Glutamatergic neuron (in vitro differentiated cells): ENCODE results near the gene ARMS2. TPM values are rescaled to one million over a fixed set of nuclear protein-coding genes. Genes with fewer than 3 reads are reported as not detected.

Source experiments
- DNase-seq: peaks from one replicate; pipeline ENCODE4 v3.0.0; 2022
- H3K27ac Mint-ChIP-seq: one replicate; pipeline ENCODE4 v1.8.0; 2020; ENCODE audit warnings: mild to moderate bottlenecking, mixed read lengths, inconsistent platforms; ENCODE audit not compliant: unreplicated experiment
- H3K27me3 Mint-ChIP-seq: one replicate; pipeline ENCODE4 v1.8.0; 2020; ENCODE audit warnings: mild to moderate bottlenecking, moderate library complexity, mixed read lengths, inconsistent platforms; ENCODE audit not compliant: unreplicated experiment
- H3K36me3 Mint-ChIP-seq: one replicate; pipeline ENCODE4 v1.8.0; 2020; ENCODE audit warnings: mild to moderate bottlenecking, mixed read lengths, inconsistent platforms; ENCODE audit not compliant: unreplicated experiment
- H3K4me1 Mint-ChIP-seq: one replicate; pipeline ENCODE4 v1.8.0; 2020; ENCODE audit warnings: mild to moderate bottlenecking, low read depth, mixed read lengths, inconsistent platforms; ENCODE audit not compliant: unreplicated experiment
- H3K4me3 Mint-ChIP-seq: one replicate; pipeline ENCODE4 v1.8.0; 2020; ENCODE audit warnings: mild to moderate bottlenecking, mixed read lengths, inconsistent platforms; ENCODE audit not compliant: unreplicated experiment
- H3K9me3 Mint-ChIP-seq: one replicate; pipeline ENCODE4 v1.8.0; 2020; ENCODE audit warnings: mild to moderate bottlenecking, moderate library complexity, mixed read lengths, inconsistent platforms; ENCODE audit not compliant: unreplicated experiment
- long read RNA-seq: library from polyadenylated mRNA; unstranded; transcript quantifications from one replicate; pipeline ENCODE4 v2.0.0, GENCODE V29; 2020; ENCODE audit not compliant: unreplicated experiment
- total RNA-seq: library from RNA; stranded (reverse); fragmentation: NEBNext Ultra II Directional; extraction: Animal tissue kit (Norgen Biotek cat#: 25700); gene quantifications from one replicate; pipeline ENCODE4 v1.2.1, GENCODE V29; 2021; ENCODE audit not compliant: unreplicated experiment
- TF ChIP-seq, protein P1 (sequence below): fragments of 200-600 bp; sonication (generic); IDR thresholded peaks from one replicate; pipeline ENCODE4 v1.5.0; 2021; ENCODE audit not compliant: partially characterized antibody, unreplicated experiment

ARMS2 gene
- not detected for total RNA-seq
- long read RNA-seq = 0 reads

GRCh38 chr10:122454603-122455080, at the start of gene ARMS2:
Gene ARMS2 (plus strand): TSS chr10:122454653. CDS start chr10:122454728, 75 bp downstream.
- Mint-ChIP-seq H3K4me3 (no peak within 1 kb of the TSS), H3K4me1 (peaks cover 8% of the 10 kb centered on the region), H3K27ac (no peak within 1 kb of the TSS), H3K9me3 (peaks cover 3% of the 10 kb centered on the region), H3K36me3 (no peaks in the 10 kb centered on the region), H3K27me3 (peaks cover 4% of the 10 kb centered on the region)
- TF ChIP-seq, protein P1, sequence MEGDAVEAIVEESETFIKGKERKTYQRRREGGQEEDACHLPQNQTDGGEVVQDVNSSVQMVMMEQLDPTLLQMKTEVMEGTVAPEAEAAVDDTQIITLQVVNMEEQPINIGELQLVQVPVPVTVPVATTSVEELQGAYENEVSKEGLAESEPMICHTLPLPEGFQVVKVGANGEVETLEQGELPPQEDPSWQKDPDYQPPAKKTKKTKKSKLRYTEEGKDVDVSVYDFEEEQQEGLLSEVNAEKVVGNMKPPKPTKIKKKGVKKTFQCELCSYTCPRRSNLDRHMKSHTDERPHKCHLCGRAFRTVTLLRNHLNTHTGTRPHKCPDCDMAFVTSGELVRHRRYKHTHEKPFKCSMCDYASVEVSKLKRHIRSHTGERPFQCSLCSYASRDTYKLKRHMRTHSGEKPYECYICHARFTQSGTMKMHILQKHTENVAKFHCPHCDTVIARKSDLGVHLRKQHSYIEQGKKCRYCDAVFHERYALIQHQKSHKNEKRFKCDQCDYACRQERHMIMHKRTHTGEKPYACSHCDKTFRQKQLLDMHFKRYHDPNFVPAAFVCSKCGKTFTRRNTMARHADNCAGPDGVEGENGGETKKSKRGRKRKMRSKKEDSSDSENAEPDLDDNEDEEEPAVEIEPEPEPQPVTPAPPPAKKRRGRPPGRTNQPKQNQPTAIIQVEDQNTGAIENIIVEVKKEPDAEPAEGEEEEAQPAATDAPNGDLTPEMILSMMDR = no peak
- DNase-seq = no peak

DNA sequence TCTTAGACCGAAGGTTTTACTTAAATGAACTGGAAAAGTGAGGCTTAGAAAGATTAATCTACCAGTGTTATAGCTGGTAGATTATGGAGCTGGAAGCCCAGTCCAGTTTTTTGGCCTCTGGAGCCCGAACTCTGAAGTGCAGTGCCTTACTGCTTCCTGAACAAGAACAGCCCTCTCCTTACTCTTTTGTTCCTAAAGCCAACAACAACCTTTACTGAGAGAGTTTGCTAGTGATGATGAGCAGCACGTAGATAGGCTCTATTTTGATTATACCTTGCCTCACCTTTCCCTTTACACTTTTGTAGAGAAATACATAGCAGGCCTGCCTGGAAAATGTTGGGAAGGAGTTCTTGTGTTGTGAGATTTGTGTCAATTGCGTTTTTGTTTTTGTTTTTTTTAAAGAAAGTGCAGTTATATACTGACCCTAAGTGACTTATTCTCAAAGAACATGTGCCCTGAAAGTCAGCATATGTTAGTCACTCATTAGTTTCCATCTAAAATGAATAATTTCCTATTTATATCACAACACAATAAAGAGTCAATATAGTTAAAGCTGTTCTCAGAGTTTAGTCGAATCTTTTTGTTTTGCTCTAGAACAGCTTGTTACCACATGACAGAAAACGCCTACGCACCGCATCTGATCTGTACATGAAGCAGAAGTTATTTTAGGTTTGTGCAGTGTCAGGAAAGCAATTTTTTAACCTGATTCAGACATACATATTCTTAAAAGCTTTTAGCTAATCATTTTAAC, 46.9 kb upstream of the ARMS2 start:
- Mint-ChIP-seq H3K4me3 (no peak overlapping the region), H3K27ac (no peak overlapping the region)
- no peak for DNase-seq

DNA sequence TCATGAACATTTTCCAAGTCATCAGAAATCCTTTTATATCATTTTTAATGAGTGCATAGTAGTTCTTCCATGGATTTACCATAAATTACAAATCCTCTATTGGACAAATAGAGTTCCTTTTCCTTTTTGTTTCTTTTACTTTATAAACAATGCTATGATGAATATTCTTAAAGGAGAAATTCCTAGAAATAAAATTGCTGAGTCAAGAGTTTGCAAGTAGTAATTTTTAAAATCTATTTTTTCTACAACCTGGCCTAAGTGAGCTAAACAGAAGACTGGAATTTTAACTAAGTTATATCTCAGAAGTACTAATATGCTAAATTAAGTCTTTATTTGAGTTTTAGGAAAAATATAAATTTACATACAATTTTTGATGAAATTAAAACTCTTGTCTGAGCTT, 41.1 kb upstream of the ARMS2 start:
- H3K9me3 Mint-ChIP-seq = no peaks in the 10 kb centered on the region
- H3K4me1 Mint-ChIP-seq = no peaks in the 10 kb centered on the region
- TF ChIP-seq, protein P1 = no peak
- no peak for DNase-seq
- no peaks in the 10 kb centered on the region for H3K27me3 Mint-ChIP-seq
- no peak overlapping the region for H3K27ac Mint-ChIP-seq
- H3K36me3 Mint-ChIP-seq = no peaks in the 10 kb centered on the region
- H3K4me3 Mint-ChIP-seq = no peak overlapping the region

More for the DNA sequence above, 46.9 kb upstream of the ARMS2 start:
- H3K27me3 Mint-ChIP-seq = no peaks in the 10 kb centered on the region
- TF ChIP-seq, protein P1 = no peak
- H3K4me1 Mint-ChIP-seq = no peaks in the 10 kb centered on the region
- H3K9me3 Mint-ChIP-seq = no peaks in the 10 kb centered on the region
- H3K36me3 Mint-ChIP-seq = no peaks in the 10 kb centered on the region

GRCh38 chr10:122417667-122418066, 36.8 kb upstream of the ARMS2 start:
- Mint-ChIP-seq H3K9me3 (no peaks in the 10 kb centered on the region), H3K36me3 (no peaks in the 10 kb centered on the region), H3K27ac (no peak overlapping the region), H3K4me3 (no peak overlapping the region), H3K27me3 (peaks cover 2% of the 10 kb centered on the region), H3K4me1 (peaks cover 10% of the 10 kb centered on the region)
- DNase-seq = no peak
- TF ChIP-seq, protein P1 = no peak

DNA sequence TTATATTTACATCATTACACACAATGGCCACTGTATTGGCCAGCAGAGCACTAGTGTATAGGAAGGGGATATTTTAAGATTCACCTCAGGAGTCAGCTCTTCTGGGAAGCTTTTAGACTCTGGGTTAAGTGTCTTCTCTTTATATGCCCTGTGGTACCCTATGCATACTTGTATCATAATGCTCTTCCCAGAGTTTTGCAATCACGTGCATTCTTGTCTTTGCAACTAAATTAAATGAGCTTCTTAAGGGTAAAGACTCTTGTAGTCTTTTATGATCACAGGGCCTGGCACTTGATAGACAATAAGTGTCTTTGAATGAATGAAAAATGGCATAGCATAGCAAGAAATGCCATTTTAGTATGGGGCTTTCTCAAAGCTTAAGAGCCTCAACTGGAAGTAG, 35.4 kb upstream of the ARMS2 start:
- DNase-seq = no peak
- Mint-ChIP-seq H3K4me1 (peaks cover 10% of the 10 kb centered on the region), H3K27ac (no peak overlapping the region), H3K4me3 (no peak overlapping the region), H3K9me3 (no peaks in the 10 kb centered on the region), H3K36me3 (no peaks in the 10 kb centered on the region), H3K27me3 (peaks cover 2% of the 10 kb centered on the region)
- TF ChIP-seq, protein P1 = no peak
